Naive thymus-derived CD4-positive, alpha-beta T cell (primary cell): ENCODE measurements around the gene OR3A2. TPM values are rescaled to one million over a fixed set of nuclear protein-coding genes. Genes with fewer than 3 reads are reported as not detected.
"Not testable (repeated sequence)": the region's sequence is repeated elsewhere in the genome, so short reads cannot be mapped to it uniquely, and the experiment has no call there.

Experiments used
- ATAC-seq: fragments of 150-1000 bp; cut with Tn5 transposase; 2 replicates; pipeline ENCODE4 v1.10.0; 2021; ENCODE audit warnings: mild to moderate bottlenecking, moderate library complexity
- CTCF ChIA-PET: fragments of 350-600 bp; sonication (Branson Sonifier 250); formaldehyde crosslinking; loops from one replicate; lab custom pipeline; 2021; ENCODE audit warnings: antibody characterized with exemption; lab: Charles Lee
- POLR2A ChIA-PET: fragments of 350-600 bp; sonication (Branson Sonifier 250); formaldehyde crosslinking; loops from one replicate; lab custom pipeline; 2021; ENCODE audit warnings: antibody characterized with exemption, inconsistent platforms; lab: Charles Lee
- DNase-seq, 9 donors: peaks; one replicate each; pipeline versions ENCODE4 v3.0.0 to v3.0.0-alpha.2; 2020 to 2022; ENCODE audit warnings: mixed read lengths in 1 of 9
- H3K27ac ChIP-seq: one replicate; pipeline ENCODE4 v1.7.0; 2013; ENCODE audit warnings: mild to moderate bottlenecking, low read depth, low read length, moderate library complexity
- H3K27me3 ChIP-seq, 2 donors: one replicate each; pipeline ENCODE4 v1.7.0; 2013; ENCODE audit warnings: low read length in 2 of 2, mild to moderate bottlenecking in 2 of 2, moderate library complexity in 2 of 2; ENCODE audit not compliant: control insufficient read depth in 2 of 2, insufficient read depth in 2 of 2
- H3K36me3 ChIP-seq, 3 experiments: 1 replicate in 2 of 3; 2 replicates in 1 of 3; pipeline ENCODE4 v1.7.0; 2013; ENCODE audit warnings: low read length in 3 of 3, mild to moderate bottlenecking in 3 of 3, moderate library complexity in 1 of 3; ENCODE audit not compliant: insufficient read depth in 3 of 3, control insufficient read depth in 2 of 3
- H3K4me1 ChIP-seq, 2 donors: one replicate each; pipeline ENCODE4 v1.7.0; 2013; ENCODE audit warnings: low read length in 2 of 2, mild to moderate bottlenecking in 2 of 2, moderate library complexity in 1 of 2; ENCODE audit not compliant: control insufficient read depth in 2 of 2, insufficient read depth in 2 of 2
- H3K4me3 ChIP-seq: 2 replicates; pipeline ENCODE4 v1.7.0; 2013; ENCODE audit warnings: mild to moderate bottlenecking, low read length
- H3K9me3 ChIP-seq, 3 experiments: 1 replicate in 2 of 3; 2 replicates in 1 of 3; pipeline ENCODE4 v1.7.0; 2013; ENCODE audit warnings: low read length in 3 of 3; ENCODE audit not compliant: control insufficient read depth in 2 of 3
- H3K27ac Mint-ChIP-seq, 9 donors: one replicate each; pipeline ENCODE4 v1.8.0; 2020 to 2022; ENCODE audit warnings: mixed read lengths in 9 of 9, mild to moderate bottlenecking in 8 of 9, moderate library complexity in 5 of 9, inconsistent platforms in 2 of 9
- H3K27me3 Mint-ChIP-seq, 5 donors: one replicate each; pipeline ENCODE4 v1.8.0; 2021 to 2022; ENCODE audit warnings: mixed read lengths in 5 of 5, mild to moderate bottlenecking in 1 of 5
- H3K36me3 Mint-ChIP-seq, 5 donors: one replicate each; pipeline ENCODE4 v1.8.0; 2020 to 2022; ENCODE audit warnings: mixed read lengths in 5 of 5, mild to moderate bottlenecking in 3 of 5, inconsistent platforms in 1 of 5
- H3K4me1 Mint-ChIP-seq, 7 donors: one replicate each; pipeline ENCODE4 v1.8.0; 2020 to 2022; ENCODE audit warnings: mixed read lengths in 7 of 7, mild to moderate bottlenecking in 3 of 7, inconsistent platforms in 1 of 7
- H3K4me3 Mint-ChIP-seq, 10 donors: one replicate each; pipeline ENCODE4 v1.8.0; 2020 to 2022; ENCODE audit warnings: mild to moderate bottlenecking in 10 of 10, mixed read lengths in 10 of 10, moderate library complexity in 6 of 10, inconsistent platforms in 2 of 10
- H3K9me3 Mint-ChIP-seq, 11 donors: one replicate each; pipeline ENCODE4 v1.8.0; 2020 to 2022; ENCODE audit warnings: mixed read lengths in 11 of 11, mild to moderate bottlenecking in 4 of 11, inconsistent platforms in 1 of 11, moderate library complexity in 1 of 11
- intact Hi-C, 2 donors: fragments of 100-400 bp; cut with micrococcal nuclease; formaldehyde crosslinking; loops; one replicate each; pipeline ENCODE4 v1.15.1; 2023
- polyA plus RNA-seq, 2 donors: library from polyadenylated mRNA; unstranded; fragments of 300-500 nt; fragmentation: Illumina TruSeq; gene quantifications; one replicate each; pipeline ENCODE4 v1.2.3, GENCODE V29; 2021
- total RNA-seq, 6 experiments: library from RNA in 5 of 6; stranded (reverse) in 5 of 6; gene quantifications; 1 replicate in 5 of 6; 2 replicates in 1 of 6; pipeline ENCODE4 v1.2.3 and lab custom pipeline; 2021 to 2026

Gene OR3A2
- total and polyA plus RNA-seq, 7 experiments from 2014 or later: 0.53 to 2.1 (median 0.96) TPM

GRCh38 chr17:3381957-3382356 lies 4.2 kb downstream of the OR3A2 start:
- H3K4me3 ChIP-seq: no peak overlapping the region
- intact Hi-C loops: no loop called here
- Mint-ChIP-seq H3K27me3 (peaks cover 2 to 76% (median 53%) of the 10 kb centered on the region in 5 donors), H3K9me3 (peaks cover 0 to 8% (median 1%) of the 10 kb centered on the region in 11 donors), H3K4me3 (no peak overlapping the region), H3K4me1 (peaks cover 0 to 6% (median 0%) of the 10 kb centered on the region in 7 donors), H3K27ac (no peak overlapping the region), H3K36me3 (peaks cover 0 to 5% (median 3%) of the 10 kb centered on the region in 5 donors)
- no peaks in the 10 kb centered on the region for H3K36me3 ChIP-seq
- no peak overlapping the region for H3K27ac ChIP-seq
- H3K4me1 ChIP-seq: no peaks in the 10 kb centered on the region
- H3K9me3 ChIP-seq: no peaks in the 10 kb centered on the region
- POLR2A ChIA-PET: no interaction called here
- ATAC-seq (no peak), DNase-seq (no peak)
- no peaks in the 10 kb centered on the region for H3K27me3 ChIP-seq
- CTCF ChIA-PET: no interaction called here

GRCh38 chr17:3378321-3378720 lies 7.8 kb downstream of the OR3A2 start:
- DNase-seq (no peak), ATAC-seq (no peak)
- intact Hi-C loops: no loop called here
- POLR2A ChIA-PET: no interaction called here
- Histone ChIP-seq H3K27ac (no peak overlapping the region), H3K36me3 (no peaks in the 10 kb centered on the region), H3K4me1 (no peaks in the 10 kb centered on the region), H3K27me3 (no peaks in the 10 kb centered on the region), H3K4me3 (no peak overlapping the region), H3K9me3 (no peaks in the 10 kb centered on the region)
- Mint-ChIP-seq H3K4me3 (no peak overlapping the region), H3K27ac (no peak overlapping the region), H3K36me3 (peaks cover 0 to 12% (median 7%) of the 10 kb centered on the region in 5 donors), H3K4me1 (no peaks in the 10 kb centered on the region), H3K27me3 (peaks cover 0 to 65% (median 35%) of the 10 kb centered on the region in 5 donors), H3K9me3 (peaks cover 4 to 30% (median 15%) of the 10 kb centered on the region in 11 donors)
- CTCF ChIA-PET: no interaction called here

- H3K9me3 Mint-ChIP-seq: peaks cover 11 to 71% (median 26%) of the 10 kb centered on the region in 11 donors
- H3K27ac Mint-ChIP-seq, H3K4me3 ChIP-seq, H3K4me1 Mint-ChIP-seq, H3K4me1 ChIP-seq, POLR2A ChIA-PET, CTCF ChIA-PET, H3K9me3 ChIP-seq, H3K36me3 ChIP-seq, intact Hi-C loops, H3K4me3 Mint-ChIP-seq, ATAC-seq, H3K27ac ChIP-seq, H3K27me3 ChIP-seq, DNase-seq: not testable (repeated sequence)
- peaks cover 0 to 12% (median 4%) of the 10 kb centered on the region in 5 donors for H3K36me3 Mint-ChIP-seq
- peaks cover 6 to 30% (median 16%) of the 10 kb centered on the region in 5 donors for H3K27me3 Mint-ChIP-seq
Measured at GRCh38 chr17:3371167-3371566, 14.9 kb downstream of the OR3A2 start.

GRCh38 chr17:3342782-3343181 lies 43.3 kb downstream of the OR3A2 start:
- DNase-seq, H3K4me1 Mint-ChIP-seq, H3K4me3 ChIP-seq, H3K36me3 ChIP-seq, H3K27ac ChIP-seq, H3K4me1 ChIP-seq, H3K27me3 ChIP-seq, CTCF ChIA-PET, H3K9me3 ChIP-seq, H3K27ac Mint-ChIP-seq, intact Hi-C loops, ATAC-seq, H3K4me3 Mint-ChIP-seq, POLR2A ChIA-PET: not testable (repeated sequence)
- H3K36me3 Mint-ChIP-seq: peaks cover 0 to 23% (median 10%) of the 10 kb centered on the region in 5 donors
- peaks cover 0 to 40% (median 32%) of the 10 kb centered on the region in 5 donors for H3K27me3 Mint-ChIP-seq
- H3K9me3 Mint-ChIP-seq: peaks cover 0 to 40% (median 18%) of the 10 kb centered on the region in 11 donors

- H3K4me1 Mint-ChIP-seq: no peaks in the 10 kb centered on the region
- H3K36me3 ChIP-seq: no peaks in the 10 kb centered on the region
- peaks cover 0 to 31% (median 18%) of the 10 kb centered on the region in 5 donors for H3K27me3 Mint-ChIP-seq
- POLR2A ChIA-PET: no interaction called here
- H3K27me3 ChIP-seq: no peaks in the 10 kb centered on the region
- peaks cover 0 to 29% (median 11%) of the 10 kb centered on the region in 11 donors for H3K9me3 Mint-ChIP-seq
- H3K36me3 Mint-ChIP-seq: peaks cover 0 to 18% (median 9%) of the 10 kb centered on the region in 5 donors
- CTCF ChIA-PET: no interaction called here
- no peak overlapping the region for H3K4me3 Mint-ChIP-seq
- ATAC-seq (no peak), DNase-seq (no peak)
- H3K4me3 ChIP-seq: no peak overlapping the region
- H3K27ac ChIP-seq: no peak overlapping the region
- no peak overlapping the region for H3K27ac Mint-ChIP-seq
- no peaks in the 10 kb centered on the region for H3K9me3 ChIP-seq
- intact Hi-C loops: no loop called here
- H3K4me1 ChIP-seq: no peaks in the 10 kb centered on the region
Measured at GRCh38 chr17:3335876-3336275, 50.2 kb downstream of the OR3A2 start.

GRCh38 chr17:3318336-3318735 lies 67.8 kb downstream of the OR3A2 start:
- Histone ChIP-seq H3K27me3 (no peaks in the 10 kb centered on the region), H3K36me3 (no peaks in the 10 kb centered on the region), H3K9me3 (no peaks in the 10 kb centered on the region), H3K4me1 (no peaks in the 10 kb centered on the region), H3K27ac (no peak overlapping the region), H3K4me3 (no peak overlapping the region)
- intact Hi-C loops: no loop called here
- Mint-ChIP-seq H3K4me3 (no peak overlapping the region), H3K27me3 (peaks cover 0 to 9% (median 3%) of the 10 kb centered on the region in 5 donors), H3K4me1 (no peaks in the 10 kb centered on the region), H3K9me3 (peaks cover 0 to 7% (median 3%) of the 10 kb centered on the region in 11 donors), H3K27ac (no peak overlapping the region), H3K36me3 (peaks cover 0 to 4% (median 0%) of the 10 kb centered on the region in 5 donors)
- no peak for ATAC-seq
- CTCF ChIA-PET: no interaction called here
- POLR2A ChIA-PET: no interaction called here
- no peak for DNase-seq

GRCh38 chr17:3316836-3317235 lies 69.3 kb downstream of the OR3A2 start:
- no peak overlapping the region for H3K4me3 ChIP-seq
- no peaks in the 10 kb centered on the region for H3K4me1 Mint-ChIP-seq
- H3K9me3 Mint-ChIP-seq: peaks cover 0 to 4% (median 0%) of the 10 kb centered on the region in 11 donors
- no peaks in the 10 kb centered on the region for H3K36me3 ChIP-seq
- no peak overlapping the region for H3K27ac ChIP-seq
- H3K27me3 Mint-ChIP-seq: peaks cover 0 to 16% (median 4%) of the 10 kb centered on the region in 5 donors
- ChIA-PET CTCF (no interaction called here), POLR2A (no interaction called here)
- no peak for DNase-seq
- intact Hi-C loops: no loop called here
- no peak overlapping the region for H3K4me3 Mint-ChIP-seq
- no peaks in the 10 kb centered on the region for H3K4me1 ChIP-seq
- H3K27ac Mint-ChIP-seq: no peak overlapping the region
- no peak for ATAC-seq
- H3K9me3 ChIP-seq: no peaks in the 10 kb centered on the region
- peaks cover 0 to 4% (median 0%) of the 10 kb centered on the region in 5 donors for H3K36me3 Mint-ChIP-seq
- H3K27me3 ChIP-seq: no peaks in the 10 kb centered on the region
